A172 (cell line): ENCODE results near the gene ANKRD28. TPM values are rescaled to one million over a fixed set of nuclear protein-coding genes. Genes with fewer than 3 reads are reported as not detected.
"Not testable (repeated sequence)": the region's sequence is repeated elsewhere in the genome, so short reads cannot be mapped to it uniquely, and the experiment has no call there.

ENCODE experiments used
- DNase-seq: peaks from one replicate; pipeline ENCODE4 v3.0.0-alpha.2; 2015; ENCODE audit warnings: low spot score
- total RNA-seq: library from RNA; depleted of rRNA; stranded (reverse); fragments of >200 nt; shearing (Covaris generic); gene quantifications from 2 replicates; pipeline ENCODE4 v1.2.3, GENCODE V29; 2014; rRNA removed

The ANKRD28 gene
- total RNA-seq, 1 experiment from 2014 or later: 125 TPM

- peak; percentile 82 for DNase-seq
Measured at GRCh38 chr3:15635121-15635661, 162.6 kb downstream of the ANKRD28 start.

DNA sequence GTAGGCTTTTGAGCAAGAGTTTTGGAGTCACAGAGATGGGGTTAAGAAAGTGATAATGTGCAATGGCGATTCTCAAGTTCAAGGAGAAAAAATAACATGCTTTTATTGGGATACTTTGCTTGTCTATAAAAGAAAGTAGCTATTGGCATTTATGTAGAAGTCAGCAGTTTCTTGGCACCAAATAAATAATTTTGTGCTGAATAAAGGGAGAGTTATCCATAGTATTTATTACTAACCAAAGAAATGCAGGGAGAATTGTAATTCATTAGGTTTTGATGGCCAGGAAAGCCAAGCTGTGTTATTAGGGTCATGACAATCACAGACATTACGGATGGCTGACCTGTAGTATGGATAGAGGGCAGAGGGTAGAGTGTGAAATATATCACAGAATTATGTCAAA lies 163.1 kb downstream of the ANKRD28 start:
- DNase-seq: no peak

GRCh38 chr3:15633766-15634598 lies 163.8 kb downstream of the ANKRD28 start:
- peak; percentile 71 for DNase-seq

DNA sequence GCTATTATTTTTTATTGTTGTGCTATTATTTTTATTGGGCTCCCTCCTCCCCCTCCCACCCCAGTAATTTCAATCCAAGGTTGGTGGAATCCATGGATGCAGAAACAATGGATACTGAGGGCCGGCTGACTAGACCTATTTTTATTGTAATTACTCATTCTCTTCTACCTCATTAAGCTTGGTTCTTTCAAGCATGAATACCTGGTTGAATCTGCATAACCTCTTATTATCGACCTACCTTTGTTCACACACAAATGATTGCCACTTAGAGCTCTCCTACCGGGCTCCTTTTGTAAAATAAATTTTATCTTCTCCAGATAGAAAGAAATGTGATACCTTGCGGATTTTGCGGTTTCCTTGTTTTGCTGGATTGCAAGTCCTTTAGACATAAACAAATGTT lies 164.6 kb downstream of the ANKRD28 start:
- DNase-seq: no peak

DNA sequence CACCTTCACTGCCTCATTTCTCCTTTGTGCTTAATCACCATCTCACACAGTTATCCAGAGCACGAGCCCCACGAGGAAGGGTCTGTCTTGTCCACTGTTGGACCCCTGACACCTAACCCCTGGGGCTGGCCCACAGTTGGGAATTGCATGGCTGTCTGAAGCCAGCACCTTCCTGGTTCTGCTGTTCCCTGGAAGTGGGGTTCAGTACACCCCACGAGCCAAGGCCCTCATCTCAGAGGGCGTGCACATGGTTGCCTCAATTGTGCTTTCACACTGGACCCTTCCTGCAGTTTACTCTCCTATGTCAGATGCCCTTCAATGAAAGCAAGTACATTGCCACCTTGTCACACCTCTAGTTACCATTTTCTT lies 165.6 kb downstream of the ANKRD28 start:
- no peak for DNase-seq

GRCh38 chr3:15631426-15632211 lies 166.2 kb downstream of the ANKRD28 start:
- peak; percentile 49 for DNase-seq

DNA sequence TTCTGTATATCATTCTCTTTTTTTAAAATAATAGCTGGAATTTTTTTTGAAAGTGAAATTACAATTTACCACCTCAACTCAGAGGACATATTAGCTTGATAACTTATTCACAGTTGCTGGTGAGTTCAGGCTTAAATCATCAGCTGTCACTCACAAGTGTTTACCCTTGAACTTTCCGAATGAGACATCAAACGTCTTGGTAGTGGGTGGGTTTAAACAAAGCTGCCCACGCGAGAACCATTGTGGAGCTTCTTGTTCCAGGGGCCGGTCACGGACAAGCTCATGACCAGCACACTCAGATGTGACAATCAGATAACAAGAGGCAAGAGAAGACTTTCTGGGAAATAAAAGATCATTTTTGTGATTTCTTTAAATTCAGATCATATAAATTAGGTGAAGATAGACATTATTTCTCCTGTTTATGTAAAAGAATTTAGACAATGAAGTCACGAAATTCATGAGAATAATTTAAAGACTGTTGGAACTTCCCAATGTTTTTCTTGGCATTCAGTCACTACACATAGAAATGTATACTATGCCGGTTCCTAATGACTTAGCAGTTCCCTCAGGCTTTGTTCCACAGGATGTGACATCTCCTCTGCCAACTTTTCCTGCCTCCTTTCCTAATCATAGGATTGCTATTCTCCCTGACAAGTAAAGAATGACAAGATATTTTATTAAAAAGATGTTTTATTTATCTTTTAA lies 167.0 kb downstream of the ANKRD28 start:
- peak; percentile 91 for DNase-seq

DNA sequence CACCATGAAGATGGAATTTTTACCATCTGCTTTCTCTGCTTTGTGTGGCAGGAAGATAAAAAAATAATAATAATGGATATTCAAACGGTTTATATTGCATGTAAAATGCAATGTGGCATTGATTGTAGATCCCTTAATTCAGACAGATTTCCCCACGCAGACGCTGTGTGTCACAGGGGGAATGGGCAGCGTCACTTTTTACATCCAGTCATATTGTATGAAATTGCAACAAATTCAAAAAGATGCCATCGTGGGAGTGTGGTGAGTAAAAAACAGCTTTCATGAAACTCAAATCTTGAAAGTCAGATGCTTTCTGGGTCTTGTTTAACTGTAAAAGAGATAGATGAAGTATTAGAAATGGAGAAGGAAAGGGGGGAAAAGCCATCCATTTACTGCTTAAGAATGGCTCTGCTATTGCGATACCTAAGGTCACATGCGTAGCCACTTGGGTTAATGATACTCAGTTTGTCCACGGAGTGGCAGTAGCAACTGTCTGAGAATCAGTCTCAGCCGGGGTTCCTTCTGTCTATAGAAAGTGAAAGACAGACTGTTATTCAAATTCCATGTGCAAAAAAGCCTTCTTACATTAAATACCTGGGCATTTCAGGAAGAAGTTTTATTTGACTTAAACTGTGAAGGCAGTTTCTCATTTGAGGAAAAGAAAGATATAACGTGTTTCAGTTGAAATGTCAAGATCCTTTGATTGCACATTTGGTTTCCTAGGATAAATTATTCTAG lies 167.8 kb downstream of the ANKRD28 start:
- peak; percentile 93 for DNase-seq

DNA sequence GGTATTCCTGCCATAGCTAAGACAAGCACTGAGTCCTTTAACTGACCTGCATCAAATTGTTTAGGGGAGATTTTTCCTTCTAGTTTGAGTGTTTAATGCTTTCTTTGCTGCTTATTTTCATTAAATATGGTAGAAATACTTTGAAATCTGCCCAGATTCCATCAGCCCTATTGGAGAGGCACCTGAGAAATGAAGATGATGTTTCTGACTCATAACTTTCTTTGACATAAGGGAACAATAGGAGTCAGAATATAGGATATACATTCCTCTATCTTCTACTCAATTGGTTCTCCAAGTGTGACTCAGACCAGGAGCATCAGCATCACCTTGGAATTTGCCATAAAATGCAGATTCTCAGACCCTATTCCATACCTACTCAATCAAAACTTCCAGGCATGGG lies 168.8 kb downstream of the ANKRD28 start:
- no peak for DNase-seq

DNA sequence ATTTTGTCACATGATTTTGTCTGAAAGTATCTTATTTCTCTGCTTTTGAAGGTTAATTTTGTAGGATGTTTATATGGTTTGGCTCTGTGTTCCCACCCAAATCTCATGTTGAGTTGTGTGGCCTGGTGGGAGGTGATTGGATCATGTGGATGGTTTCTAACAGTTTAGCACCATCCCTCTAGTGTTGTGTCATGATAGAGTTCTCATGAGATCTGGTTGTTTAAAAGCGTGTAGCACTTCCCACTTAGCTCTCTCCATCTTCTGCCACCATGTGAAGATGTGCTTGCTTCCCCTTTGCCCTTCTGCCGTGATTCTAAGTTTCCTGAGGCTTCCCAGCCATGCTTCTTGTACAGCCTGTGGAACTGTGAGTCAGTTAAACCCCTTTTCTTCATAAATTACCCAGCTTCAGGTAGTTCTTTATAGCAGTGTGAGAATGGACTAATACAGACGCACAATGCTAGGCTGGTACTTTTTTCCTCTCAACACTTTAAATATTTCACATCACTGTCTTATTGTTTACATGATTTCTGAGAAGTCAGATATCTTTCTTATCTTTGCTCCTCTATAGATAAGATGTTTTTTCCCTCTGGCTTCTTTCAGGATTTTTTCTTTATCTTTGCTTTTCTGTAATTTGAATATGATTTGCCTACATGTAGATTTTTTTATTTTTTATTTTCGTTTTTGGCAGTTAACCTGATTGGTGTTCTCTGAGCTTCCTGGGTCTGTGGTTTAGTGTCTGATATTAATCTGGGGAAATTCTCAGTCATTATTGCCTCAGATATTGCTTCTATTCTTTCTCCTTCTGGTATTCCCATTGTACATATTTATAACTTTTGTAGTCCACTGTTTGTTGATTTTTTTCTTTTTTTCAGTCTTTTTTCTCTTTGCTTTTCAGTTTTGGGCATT lies 174.0 kb downstream of the ANKRD28 start:
- DNase-seq: no peak

- not testable (repeated sequence) for DNase-seq
Measured at GRCh38 chr3:15619659-15620464, 177.9 kb downstream of the ANKRD28 start.

Other genes starting within 250 kb of the ANKRD28 start
- 35.8 and 49.2 TPM in 2 replicates for gene HACL1, start 196.4 kb downstream of the ANKRD28 start, total RNA-seq
- 14.6 and 26.4 TPM in 2 replicates for gene BTD, start 196.2 kb downstream of the ANKRD28 start, total RNA-seq